IPS-20b (cell line): ENCODE results near the gene OSTC.

Source experiments
- H3K27ac ChIP-seq: one replicate; pipeline ENCODE4 v1.5.1; 2013; ENCODE audit warnings: low read length
- H3K27me3 ChIP-seq: 2 replicates; pipeline ENCODE4 v1.6.1; 2013; ENCODE audit warnings: mild to moderate bottlenecking, low read length, inconsistent platforms; ENCODE audit not compliant: insufficient read depth
- H3K36me3 ChIP-seq: 2 replicates; pipeline ENCODE4 v1.6.1; 2013; ENCODE audit warnings: low read depth, mild to moderate bottlenecking, inconsistent platforms, low read length, moderate library complexity; ENCODE audit not compliant: insufficient read depth
- H3K4me1 ChIP-seq: 2 replicates; pipeline ENCODE4 v1.6.1; 2013; ENCODE audit warnings: mild to moderate bottlenecking, control low read depth, inconsistent platforms, low read length, moderate library complexity; ENCODE audit not compliant: insufficient read depth
- H3K4me3 ChIP-seq: 2 replicates; pipeline ENCODE4 v1.5.1; 2013; ENCODE audit warnings: mild to moderate bottlenecking, low read length, inconsistent platforms
- H3K9ac ChIP-seq: 2 replicates; pipeline ENCODE4 v1.6.1; 2013; ENCODE audit warnings: low read depth, mild to moderate bottlenecking, inconsistent platforms, low read length, moderate library complexity
- H3K9me3 ChIP-seq: 2 replicates; pipeline ENCODE4 v1.6.1; 2013; ENCODE audit warnings: mild to moderate bottlenecking, low read depth, low read length, inconsistent platforms; ENCODE audit not compliant: insufficient read depth

The OSTC gene

DNA sequence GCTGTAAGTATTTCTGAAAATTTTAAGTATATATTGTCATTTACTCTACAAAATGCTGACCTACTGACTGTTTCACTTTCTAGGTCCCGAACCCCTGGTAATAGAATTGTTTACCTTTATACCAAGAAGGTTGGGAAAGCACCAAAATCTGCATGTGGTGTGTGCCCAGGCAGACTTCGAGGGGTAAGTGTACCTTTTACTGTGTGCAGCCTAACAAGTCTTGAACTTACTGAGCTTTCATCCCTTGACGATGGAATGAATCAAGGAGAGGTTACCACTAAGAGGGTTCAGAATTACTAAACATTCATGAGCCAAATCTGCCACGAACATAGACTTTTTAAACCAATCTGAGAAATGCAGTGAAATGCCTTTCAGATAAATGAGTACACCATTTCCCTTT, 28.4 kb upstream of the OSTC start:
- Histone ChIP-seq H3K27ac (no peak overlapping the region), H3K27me3 (no peaks in the 10 kb centered on the region), H3K9ac (peak overlapping the region; percentile 99), H3K36me3 (peaks cover 61% of the 10 kb centered on the region), H3K9me3 (no peaks in the 10 kb centered on the region), H3K4me3 (peak overlapping the region; percentile 94), H3K4me1 (peaks cover 9% of the 10 kb centered on the region; the same call in 1 of the 2 replicates)

DNA sequence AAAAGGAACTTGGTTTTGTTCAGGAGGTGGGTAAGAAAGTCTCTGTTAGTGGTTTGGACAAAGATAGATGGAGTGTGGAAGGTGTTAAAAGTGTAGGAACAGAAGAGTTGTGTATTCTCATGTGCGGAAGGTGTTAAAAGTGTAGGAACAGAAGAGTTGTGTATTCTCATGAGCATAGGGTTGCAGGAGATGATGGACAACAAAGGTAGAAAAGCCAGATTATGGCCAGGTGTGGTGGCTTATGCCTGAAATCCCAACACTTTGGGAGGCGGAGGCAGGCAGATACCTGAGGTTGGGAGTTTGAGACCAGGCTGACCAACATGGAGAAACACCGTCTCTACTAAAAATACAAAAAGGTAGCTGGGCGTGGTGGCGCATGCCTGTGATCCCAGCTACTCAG, 27.6 kb upstream of the OSTC start:
- Histone ChIP-seq H3K36me3 (peaks cover 69% of the 10 kb centered on the region), H3K27me3 (no peaks in the 10 kb centered on the region), H3K9me3 (no peaks in the 10 kb centered on the region), H3K27ac (no peak overlapping the region), H3K9ac (peak overlapping the region; percentile 99; the same call in 1 of the 2 replicates), H3K4me3 (peak overlapping the region; percentile 94), H3K4me1 (peaks cover 9% of the 10 kb centered on the region; the same call in 1 of the 2 replicates)

DNA sequence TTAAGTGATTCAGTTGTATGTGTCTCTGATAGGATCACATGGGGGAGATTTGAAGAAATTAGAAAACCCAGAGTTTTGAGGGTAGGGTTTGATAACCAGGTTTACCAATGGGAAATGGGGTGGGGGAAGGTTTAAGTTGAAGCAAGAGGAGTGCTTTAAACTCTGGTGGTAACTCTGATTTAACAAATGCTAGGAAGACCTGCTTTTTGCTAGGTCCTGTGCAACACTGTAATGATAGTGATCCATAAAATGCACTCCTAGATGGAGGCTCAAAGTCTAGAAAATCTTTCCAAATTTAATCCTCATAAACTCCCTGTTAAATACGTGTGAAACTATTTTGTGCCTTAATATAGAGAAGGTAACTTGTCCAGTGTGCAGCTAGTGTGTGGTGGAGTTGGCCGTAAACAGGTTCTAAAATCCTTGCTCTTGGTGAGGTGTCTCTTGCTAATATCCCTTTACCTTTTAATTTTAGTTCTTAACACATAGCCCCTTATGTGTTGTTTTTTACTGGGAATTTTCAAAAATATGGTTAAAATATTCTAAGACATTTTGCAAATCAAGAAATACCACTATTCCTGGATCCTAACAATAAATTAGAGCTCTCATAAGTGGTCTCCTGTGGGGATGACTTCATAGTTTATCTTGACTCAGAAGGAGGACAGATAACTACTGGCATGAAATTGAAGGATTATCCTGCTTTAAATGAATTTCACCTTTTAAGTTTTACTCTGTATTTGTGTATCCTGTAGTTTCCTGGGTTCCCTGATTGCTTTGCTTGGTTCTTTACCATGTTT, 25.9 kb upstream of the OSTC start:
- peak overlapping the region; percentile 94; the same call in 1 of the 2 replicates for H3K4me3 ChIP-seq

DNA sequence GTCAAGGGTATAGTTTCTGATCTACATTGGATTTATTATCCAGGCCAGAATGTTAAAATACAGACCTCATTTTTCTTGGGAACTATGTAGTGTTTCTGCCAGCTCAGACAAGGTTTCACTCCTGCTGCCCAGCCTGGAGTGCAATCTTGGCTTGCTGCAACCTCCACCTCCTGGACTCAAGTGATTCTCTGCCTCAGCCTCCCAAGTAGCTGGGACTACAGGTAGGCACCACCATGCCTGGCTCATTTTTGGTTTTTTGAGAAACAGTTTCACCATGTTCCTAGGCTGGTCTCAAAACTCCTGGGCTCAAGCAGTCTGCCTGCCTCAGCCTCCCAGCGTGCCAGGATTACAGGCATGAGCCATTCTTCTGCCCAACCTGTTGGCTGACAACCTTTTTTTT, 24.3 kb upstream of the OSTC start:
- Histone ChIP-seq H3K9ac (no peak overlapping the region), H3K36me3 (peaks cover 100% of the 10 kb centered on the region), H3K4me1 (peaks cover 9% of the 10 kb centered on the region; the same call in 1 of the 2 replicates), H3K27me3 (no peaks in the 10 kb centered on the region), H3K4me3 (no peak overlapping the region), H3K9me3 (no peaks in the 10 kb centered on the region), H3K27ac (no peak overlapping the region)

More for the DNA sequence above, 25.9 kb upstream of the OSTC start:
- Histone ChIP-seq H3K9ac (peak overlapping the region; percentile 64; the same call in 1 of the 2 replicates), H3K4me1 (peaks cover 9% of the 10 kb centered on the region; the same call in 1 of the 2 replicates), H3K9me3 (no peaks in the 10 kb centered on the region), H3K36me3 (peaks cover 85% of the 10 kb centered on the region), H3K27me3 (no peaks in the 10 kb centered on the region), H3K27ac (no peak overlapping the region)

DNA sequence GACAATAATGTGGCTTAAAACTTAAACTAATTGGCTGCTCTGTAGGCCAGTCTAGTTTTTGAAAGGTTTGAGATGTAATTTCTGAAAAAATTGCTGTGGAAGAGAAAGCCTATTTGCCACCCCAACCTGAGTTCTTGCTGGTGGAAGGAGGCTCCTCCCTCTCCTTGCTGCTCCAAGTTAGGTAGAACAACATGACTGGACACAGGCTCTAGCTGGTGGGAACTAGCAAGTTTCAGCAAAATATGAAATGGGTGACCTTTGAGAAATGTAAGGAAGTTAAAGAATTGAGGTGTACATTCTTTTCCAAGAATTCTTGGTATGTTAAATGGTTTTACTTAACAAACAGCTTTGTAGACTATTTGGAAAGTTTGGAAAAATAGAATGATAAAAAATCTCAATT, 22.0 kb upstream of the OSTC start:
- H3K36me3 ChIP-seq, result peaks cover 100% of the 10 kb centered on the region
- no peaks in the 10 kb centered on the region for H3K4me1 ChIP-seq
- H3K27me3 ChIP-seq, result no peaks in the 10 kb centered on the region
- no peak overlapping the region for H3K4me3 ChIP-seq
- H3K9me3 ChIP-seq, result no peaks in the 10 kb centered on the region
- no peak overlapping the region for H3K27ac ChIP-seq
- H3K9ac ChIP-seq, result no peak overlapping the region

DNA sequence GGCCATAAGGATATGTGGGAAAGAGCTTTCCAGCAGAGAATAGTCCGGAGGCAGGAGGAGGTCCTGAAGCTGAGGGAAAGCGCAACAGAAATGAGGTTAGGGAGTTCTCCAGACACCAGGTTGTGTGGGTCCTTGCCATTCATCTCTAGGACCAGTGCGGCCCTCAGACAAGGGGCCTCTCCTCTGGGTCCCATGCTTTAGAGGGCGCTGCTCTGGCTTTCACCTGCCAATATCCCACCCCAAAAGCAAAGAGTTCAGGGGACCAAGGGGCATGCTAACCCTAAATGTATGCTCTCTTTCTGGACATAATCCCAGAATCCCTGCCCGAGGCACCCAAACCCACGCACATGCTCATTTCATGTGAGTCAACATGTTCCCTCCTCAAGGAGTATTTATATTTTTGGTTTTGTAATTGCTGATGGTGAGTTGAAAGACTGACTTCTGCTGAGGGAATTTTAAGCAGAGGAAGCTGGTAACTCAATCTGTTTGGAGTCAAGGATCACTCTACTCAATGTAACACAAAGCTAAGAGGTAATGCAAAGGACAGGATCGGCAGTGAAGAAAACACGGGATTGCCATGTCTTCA, 15.2 kb upstream of the OSTC start:
- Histone ChIP-seq H3K4me1 (no peaks in the 10 kb centered on the region), H3K36me3 (peaks cover 58% of the 10 kb centered on the region), H3K4me3 (no peak overlapping the region), H3K27me3 (no peaks in the 10 kb centered on the region), H3K9ac (no peak overlapping the region), H3K27ac (no peak overlapping the region), H3K9me3 (no peaks in the 10 kb centered on the region)

DNA sequence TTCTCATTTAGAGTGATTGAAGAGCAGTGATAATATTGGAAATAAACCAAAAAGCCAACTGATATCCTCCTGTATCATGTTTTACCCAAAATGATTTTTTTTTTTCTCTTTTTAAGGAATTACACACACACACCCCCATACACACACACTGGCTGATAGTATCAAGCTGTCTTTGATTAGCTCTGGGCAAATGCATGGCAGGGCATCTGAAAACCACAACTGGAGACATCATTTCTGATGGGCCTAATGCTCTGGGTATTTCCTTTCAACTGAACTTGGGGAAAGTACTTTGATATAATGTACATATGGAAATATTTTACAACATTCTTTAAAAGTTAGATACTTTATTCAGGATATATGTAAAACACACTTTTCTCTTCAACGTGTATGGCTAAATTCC, 14.2 kb upstream of the OSTC start:
- H3K36me3 ChIP-seq, result peaks cover 48% of the 10 kb centered on the region
- H3K27me3 ChIP-seq, result no peaks in the 10 kb centered on the region
- H3K9me3 ChIP-seq, result no peaks in the 10 kb centered on the region
- no peak overlapping the region for H3K4me3 ChIP-seq
- no peak overlapping the region for H3K27ac ChIP-seq
- H3K9ac ChIP-seq, result no peak overlapping the region
- no peaks in the 10 kb centered on the region for H3K4me1 ChIP-seq

DNA sequence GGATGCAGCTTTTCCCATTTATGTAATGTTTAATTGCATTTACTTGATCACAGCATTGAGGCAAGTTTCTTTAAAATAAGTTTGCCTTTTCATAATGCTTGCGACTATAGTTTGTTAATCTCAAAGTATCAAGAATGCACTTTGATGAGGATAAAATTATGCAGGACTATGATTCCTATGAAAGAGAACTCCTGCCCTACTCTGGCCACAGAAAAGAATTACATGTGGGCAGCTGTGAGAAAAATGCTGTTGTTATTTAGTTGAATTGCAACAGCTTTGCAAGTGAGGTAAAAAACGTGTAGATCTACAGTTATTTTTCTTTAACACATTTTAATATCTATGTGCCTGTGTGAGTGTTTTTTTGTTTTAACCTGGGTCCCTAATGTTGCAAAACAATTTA, 12.5 kb upstream of the OSTC start:
- H3K9ac ChIP-seq, result no peak overlapping the region
- H3K4me1 ChIP-seq, result no peaks in the 10 kb centered on the region

DNA sequence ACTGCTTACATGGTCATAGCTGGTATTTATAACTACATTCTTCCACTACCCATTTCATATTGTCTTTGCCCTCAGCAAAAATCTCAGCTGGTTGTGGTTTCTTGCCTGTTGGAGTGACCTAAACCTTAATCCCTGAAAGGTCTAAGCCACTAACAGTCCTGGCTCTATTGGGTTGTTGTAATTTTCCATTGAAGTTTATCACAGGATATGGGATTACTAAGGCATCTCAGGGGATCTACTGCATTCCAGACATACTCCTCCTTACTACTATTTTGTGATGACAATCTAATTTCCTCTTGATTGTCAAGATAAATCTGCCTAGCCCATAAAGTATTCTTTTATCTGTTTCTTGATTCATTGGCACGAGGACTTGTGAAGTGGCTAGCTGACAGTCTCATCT, 6.2 kb upstream of the OSTC start:
- H3K9me3 ChIP-seq, result no peaks in the 10 kb centered on the region
- H3K27ac ChIP-seq, result no peak overlapping the region
- no peaks in the 10 kb centered on the region for H3K27me3 ChIP-seq

More for the DNA sequence above, 12.5 kb upstream of the OSTC start:
- Histone ChIP-seq H3K27ac (no peak overlapping the region), H3K27me3 (no peaks in the 10 kb centered on the region), H3K36me3 (peaks cover 31% of the 10 kb centered on the region), H3K9me3 (no peaks in the 10 kb centered on the region), H3K4me3 (no peak overlapping the region)

DNA sequence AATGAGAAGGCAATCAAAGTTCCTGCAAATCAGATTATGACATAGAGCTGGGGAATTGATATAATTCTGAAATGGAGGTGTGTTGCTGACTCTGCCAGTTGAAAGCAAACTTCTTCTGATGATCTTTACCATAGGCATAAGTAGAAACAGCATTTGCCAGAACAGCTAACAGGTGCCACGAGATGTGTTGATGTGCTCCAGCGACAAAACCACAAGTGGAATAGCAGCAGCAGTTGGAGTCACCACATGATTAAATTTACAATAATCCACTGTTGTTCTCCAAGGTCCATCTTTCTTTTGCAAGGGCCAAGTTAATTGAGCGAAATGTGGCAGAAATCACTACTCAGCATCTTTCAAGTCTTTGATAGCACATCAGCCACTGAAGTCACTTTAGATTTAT, 3.7 kb upstream of the OSTC start:
- H3K36me3 ChIP-seq, result no peaks in the 10 kb centered on the region
- H3K9ac ChIP-seq, result no peak overlapping the region
- H3K4me1 ChIP-seq, result no peaks in the 10 kb centered on the region; the same call in 1 of the 2 replicates
- no peak overlapping the region for H3K27ac ChIP-seq
- H3K4me3 ChIP-seq, result no peak overlapping the region
- H3K27me3 ChIP-seq, result no peaks in the 10 kb centered on the region
- H3K9me3 ChIP-seq, result no peaks in the 10 kb centered on the region

More for the DNA sequence above, 6.2 kb upstream of the OSTC start:
- no peak overlapping the region for H3K9ac ChIP-seq
- H3K36me3 ChIP-seq, result no peaks in the 10 kb centered on the region
- no peaks in the 10 kb centered on the region for H3K4me1 ChIP-seq
- no peak overlapping the region for H3K4me3 ChIP-seq

DNA sequence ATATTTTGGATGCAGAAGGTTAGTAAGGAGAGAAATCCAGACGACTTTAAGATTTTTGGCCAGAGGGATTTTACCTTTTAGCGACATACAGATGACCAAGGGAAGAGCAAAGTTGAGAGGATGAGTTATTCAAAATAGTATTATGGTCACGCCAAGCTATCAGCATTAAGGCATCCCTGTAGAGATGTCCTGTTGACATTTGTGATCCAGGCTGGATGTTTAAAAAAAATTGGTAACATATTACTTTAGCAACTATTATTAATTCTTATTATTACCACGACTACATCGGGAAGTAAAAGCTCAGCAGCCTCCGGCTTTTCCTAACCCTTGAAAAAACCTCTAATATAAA, 562 bp upstream of the OSTC start:
- Histone ChIP-seq H3K4me1 (no peaks in the 10 kb centered on the region; the same call in 1 of the 2 replicates), H3K9ac (peak overlapping the region; percentile 96; the same call in 1 of the 2 replicates), H3K36me3 (0 out of 2 replicates have a peak, but pooled peaks cover 3% of the 10 kb centered on the region), H3K27ac (no peak overlapping the region), H3K9me3 (no peaks in the 10 kb centered on the region), H3K27me3 (no peaks in the 10 kb centered on the region), H3K4me3 (peak overlapping the region; percentile 98)
